Tibial nerve (tissue), 4 donors: ENCODE measurements around the gene TEKT3. TPM values are rescaled to one million over a fixed set of nuclear protein-coding genes. Genes with fewer than 3 reads are reported as not detected.

Experiments
- DNase-seq, 2 donors: peaks; one replicate each; pipeline ENCODE4 v3.0.0-alpha.2; 2019; ENCODE audit warnings: low spot score in 2 of 2
- H3K27ac ChIP-seq, 4 donors: fragments of 200-600 bp; sonication (generic) in 3 of 4; one replicate each; pipeline ENCODE4 v1.5.1; 2017 to 2019; ENCODE audit warnings: mild to moderate bottlenecking in 1 of 4
- H3K27me3 ChIP-seq, 2 donors: fragments of 200-600 bp; sonication (generic) in 1 of 2; one replicate each; pipeline versions ENCODE4 v1.5.1 to v1.6.0; 2017 to 2019
- H3K36me3 ChIP-seq, 3 donors: fragments of 200-600 bp; sonication (generic); one replicate each; pipeline ENCODE4 v1.5.1; 2018 to 2019
- H3K4me1 ChIP-seq, 4 donors: fragments of 200-600 bp; sonication (generic) in 3 of 4; one replicate each; pipeline ENCODE4 v1.5.1; 2017 to 2019
- H3K4me3 ChIP-seq, 4 donors: fragments of 200-600 bp; sonication (generic) in 3 of 4; one replicate each; pipeline ENCODE4 v1.5.1; 2017 to 2019; ENCODE audit warnings: mild to moderate bottlenecking in 1 of 4, moderate library complexity in 1 of 4
- H3K9me3 ChIP-seq, 4 donors: fragments of 200-600 bp; sonication (generic) in 3 of 4; one replicate each; pipeline ENCODE4 v1.5.1; 2017 to 2019
- EP300 ChIP-seq, 2 donors: sonication (generic); formaldehyde crosslinking; IDR thresholded peaks; one replicate each; pipeline ENCODE4 v1.6.1; 2017; ENCODE audit warnings: antibody characterized with exemption in 2 of 2, mild to moderate bottlenecking in 1 of 2
- POLR2A ChIP-seq, 2 donors: fragments of 450-650 bp; IDR thresholded peaks; one replicate each; pipeline ENCODE4 v1.6.1; 2017; ENCODE audit warnings: antibody characterized with exemption in 2 of 2, mild to moderate bottlenecking in 2 of 2, moderate library complexity in 2 of 2
- WGBS, 2 donors: methylation state at CpG; one replicate each; pipeline ENCODE4 v1.1.5; 2018; 5-methylcytosine and 5-hydroxymethylcytosine counted together
- total RNA-seq, 4 donors: library from RNA; depleted of rRNA; stranded (reverse); fragments of >200 nt; gene quantifications; one replicate each; pipeline ENCODE4 v1.1.0, GENCODE V29; 2016
- TF ChIP-seq, protein P1 (sequence below), 5 experiments: fragments of 200-600 bp in 3 of 5; fragments of 450-650 bp in 2 of 5; sonication (generic) in 3 of 5; IDR thresholded peaks; one replicate each; pipeline ENCODE4 v1.5.1; 2016 to 2019; ENCODE audit warnings: antibody characterized with exemption in 5 of 5, mild to moderate bottlenecking in 3 of 5, moderate library complexity in 2 of 5

The TEKT3 gene
- total RNA-seq, 4 donors from 2014 or later = 0.20 to 3.7 (median 1.0) TPM

GRCh38 chr17:15262291-15263205, 78.8 kb downstream of the TEKT3 start:
- Histone ChIP-seq H3K27ac (peak overlapping the region; percentile 92 to 100 (median 97)), H3K36me3 (peaks cover 0 to 28% (median 3%) of the 10 kb centered on the region in 3 donors), H3K4me1 (peaks cover 0 to 47% (median 26%) of the 10 kb centered on the region in 4 donors), H3K4me3 (peak overlapping the region; percentile 65 to 76 (median 68)), H3K27me3 (no peaks in the 10 kb centered on the region), H3K9me3 (no peaks in the 10 kb centered on the region)
- peak; percentile 93 to 94 for TF ChIP-seq POLR2A (IDR thresholded peaks at IDR 0.05)
- TF ChIP-seq, protein P1, sequence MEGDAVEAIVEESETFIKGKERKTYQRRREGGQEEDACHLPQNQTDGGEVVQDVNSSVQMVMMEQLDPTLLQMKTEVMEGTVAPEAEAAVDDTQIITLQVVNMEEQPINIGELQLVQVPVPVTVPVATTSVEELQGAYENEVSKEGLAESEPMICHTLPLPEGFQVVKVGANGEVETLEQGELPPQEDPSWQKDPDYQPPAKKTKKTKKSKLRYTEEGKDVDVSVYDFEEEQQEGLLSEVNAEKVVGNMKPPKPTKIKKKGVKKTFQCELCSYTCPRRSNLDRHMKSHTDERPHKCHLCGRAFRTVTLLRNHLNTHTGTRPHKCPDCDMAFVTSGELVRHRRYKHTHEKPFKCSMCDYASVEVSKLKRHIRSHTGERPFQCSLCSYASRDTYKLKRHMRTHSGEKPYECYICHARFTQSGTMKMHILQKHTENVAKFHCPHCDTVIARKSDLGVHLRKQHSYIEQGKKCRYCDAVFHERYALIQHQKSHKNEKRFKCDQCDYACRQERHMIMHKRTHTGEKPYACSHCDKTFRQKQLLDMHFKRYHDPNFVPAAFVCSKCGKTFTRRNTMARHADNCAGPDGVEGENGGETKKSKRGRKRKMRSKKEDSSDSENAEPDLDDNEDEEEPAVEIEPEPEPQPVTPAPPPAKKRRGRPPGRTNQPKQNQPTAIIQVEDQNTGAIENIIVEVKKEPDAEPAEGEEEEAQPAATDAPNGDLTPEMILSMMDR (IDR thresholded peaks at IDR 0.05) = peak in 4 of 5 experiments; percentile 4 to 56 (median 26)
- peak in 1 of 2 donors; percentile 99 for TF ChIP-seq EP300 (IDR thresholded peaks at IDR 0.05)
- peak; percentile 87 to 90 for DNase-seq
- 1 to 2% methylated on average over 44 to 50 of the region's 60 CpGs for WGBS, 2 donors

GRCh38 chr17:15261802-15262290, 79.6 kb downstream of the TEKT3 start:
- peaks cover 0 to 51% (median 33%) of the 10 kb centered on the region in 4 donors for H3K4me1 ChIP-seq
- 1% methylated on average over 9 of the region's 9 CpGs for WGBS, 2 donors
- DNase-seq = no peak

DNA sequence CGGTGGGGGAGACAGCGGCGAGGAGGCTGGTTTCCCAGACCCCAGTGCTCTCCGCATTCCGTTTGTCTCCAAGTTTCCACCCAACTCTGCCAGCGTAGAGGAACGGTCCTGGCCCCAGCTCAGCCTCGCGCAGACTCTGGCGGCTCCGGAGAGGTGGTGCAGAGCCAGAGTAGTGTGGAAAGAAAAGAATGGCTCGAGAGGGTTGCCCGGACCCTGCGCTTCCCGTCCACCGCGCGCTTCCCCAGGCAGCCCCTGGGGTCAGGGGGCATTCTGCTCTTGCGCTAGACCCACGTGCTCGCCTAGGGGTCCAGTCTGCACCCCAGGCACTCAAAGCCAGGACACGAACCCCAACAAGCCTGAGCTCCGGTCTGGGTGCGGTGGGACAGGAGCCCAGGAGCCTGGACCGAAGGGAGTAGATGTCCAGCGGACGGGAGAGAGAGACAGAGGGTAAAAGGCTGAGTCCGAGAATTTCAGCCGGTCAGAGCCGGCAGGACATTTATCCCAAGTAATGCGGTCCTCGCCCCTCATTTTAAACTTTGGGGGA, 80.1 kb downstream of the TEKT3 start:
- Histone ChIP-seq H3K36me3 (peaks cover 0 to 40% (median 3%) of the 10 kb centered on the region in 3 donors), H3K27me3 (no peaks in the 10 kb centered on the region), H3K27ac (peak overlapping the region; percentile 92 to 100 (median 97)), H3K4me3 (peak overlapping the region; percentile 65 to 76 (median 68)), H3K4me1 (peaks cover 0 to 56% (median 38%) of the 10 kb centered on the region in 4 donors), H3K9me3 (no peaks in the 10 kb centered on the region)
- 1 to 2% methylated on average over 29 to 30 of the region's 32 CpGs for WGBS, 2 donors
- TF ChIP-seq POLR2A (IDR thresholded peaks at IDR 0.05) (no peak), EP300 (IDR thresholded peaks at IDR 0.05) (peak in 1 of 2 donors; percentile 2)
- TF ChIP-seq, protein P1 (IDR thresholded peaks at IDR 0.05) = no peak
- DNase-seq = peak in 1 of 2 donors; percentile 32

More at GRCh38 chr17:15261802-15262290, 79.6 kb downstream of the TEKT3 start:
- Histone ChIP-seq H3K36me3 (peaks cover 0 to 35% (median 3%) of the 10 kb centered on the region in 3 donors), H3K27me3 (no peaks in the 10 kb centered on the region), H3K9me3 (no peaks in the 10 kb centered on the region), H3K4me3 (peak overlapping the region; percentile 65 to 76 (median 68)), H3K27ac (peak overlapping the region; percentile 92 to 100 (median 97))
- TF ChIP-seq POLR2A (IDR thresholded peaks at IDR 0.05) (no peak), EP300 (IDR thresholded peaks at IDR 0.05) (no peak)
- TF ChIP-seq, protein P1 (IDR thresholded peaks at IDR 0.05) = no peak

DNA sequence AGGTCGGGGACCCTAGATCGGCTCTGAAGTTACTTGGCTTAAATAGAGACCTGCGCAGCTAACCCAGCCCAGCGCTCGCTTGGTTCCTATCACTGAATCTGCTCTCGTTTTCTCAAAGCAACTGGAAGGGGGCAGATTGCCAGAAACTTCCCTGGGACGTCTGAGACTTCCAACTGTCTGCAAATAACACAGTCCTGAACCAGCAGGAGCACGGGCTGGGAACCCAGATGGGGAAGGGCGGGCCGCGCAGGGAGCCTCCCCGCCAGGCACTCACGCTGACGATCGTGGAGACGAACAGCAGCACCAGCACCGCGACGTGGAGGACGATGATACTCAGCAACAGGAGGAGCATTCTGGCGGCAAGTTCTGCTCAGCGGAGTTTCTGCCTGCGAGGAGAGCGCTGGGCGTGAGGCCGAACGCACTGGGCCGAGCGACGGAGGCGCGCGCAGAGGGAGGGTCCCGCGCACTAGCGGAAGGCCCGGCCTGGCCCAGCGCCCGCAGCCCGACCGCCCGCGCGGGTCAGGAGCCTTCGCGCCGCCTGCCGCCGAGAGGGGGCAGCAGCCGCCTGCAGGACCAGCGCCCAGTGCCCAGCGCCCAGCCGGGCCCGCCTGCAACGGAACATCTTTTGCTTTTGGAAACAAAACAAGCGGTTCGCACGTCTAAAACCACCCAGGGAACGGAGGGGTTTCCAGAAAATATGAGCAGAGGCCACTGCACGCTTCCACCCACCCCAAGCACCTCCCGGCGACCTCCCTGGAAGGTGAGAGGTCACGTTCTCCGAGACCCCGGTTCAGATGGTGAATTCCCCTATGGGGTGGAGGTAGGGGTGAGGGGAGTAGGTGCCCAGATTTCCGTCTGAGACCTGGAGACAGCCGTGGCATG, 80.8 kb downstream of the TEKT3 start:
- Histone ChIP-seq H3K9me3 (no peaks in the 10 kb centered on the region), H3K27me3 (no peaks in the 10 kb centered on the region), H3K27ac (peak overlapping the region; percentile 92 to 100 (median 97)), H3K4me1 (peaks cover 0 to 58% (median 45%) of the 10 kb centered on the region in 4 donors), H3K4me3 (peak overlapping the region; percentile 65 to 76 (median 71)), H3K36me3 (peaks cover 0 to 47% (median 3%) of the 10 kb centered on the region in 3 donors)
- WGBS, 2 donors = 0% methylated on average over 26 to 64 of the region's 67 CpGs
- DNase-seq = peak; percentile 76 to 83
- TF ChIP-seq EP300 (IDR thresholded peaks at IDR 0.05) = peak in 1 of 2 donors; percentile 77
- TF ChIP-seq POLR2A (IDR thresholded peaks at IDR 0.05) = peak; percentile 5 to 28
- TF ChIP-seq, protein P1 (IDR thresholded peaks at IDR 0.05) = peak; percentile 88 to 98 (median 96)
